HepG2 (cell line): ENCODE data around the gene CDNF. TPM values are rescaled to one million over a fixed set of nuclear protein-coding genes. Genes with fewer than 3 reads are reported as not detected.

Experiments used
- AHDC1 ChIP-seq: sonication (generic); formaldehyde crosslinking; IDR thresholded peaks from 2 replicates; pipeline ENCODE4 v1.5.1; 2020; ENCODE audit warnings: mild to moderate bottlenecking, missing genetic modification reagents, borderline replicate concordance
- ASH2L ChIP-seq: fragments of 300-600, 200-600 bp; sonication (generic); IDR thresholded peaks from 2 replicates; pipeline ENCODE4 v1.7.0; 2017; ENCODE audit warnings: low read depth, mild to moderate bottlenecking, moderate library complexity, mixed read lengths, low read length; ENCODE audit not compliant: insufficient read length
- ATF7 ChIP-seq, 2 experiments: fragments of 450-650 bp in 1 of 2; sonication (generic) in 1 of 2; formaldehyde crosslinking in 1 of 2; IDR thresholded peaks; 2 replicates each; pipeline versions ENCODE4 v1.4.0 to v1.6.1; 2016 to 2020; ENCODE audit warnings: antibody characterized with exemption in 1 of 2, mild to moderate bottlenecking in 1 of 2, missing genetic modification reagents in 1 of 2
- TBX2 ChIP-seq: sonication (generic); formaldehyde crosslinking; IDR thresholded peaks from 2 replicates; pipeline ENCODE4 v1.5.0; 2020; ENCODE audit warnings: missing genetic modification reagents, mild to moderate bottlenecking, borderline replicate concordance
- ZNF350 ChIP-seq: sonication (generic); formaldehyde crosslinking; IDR thresholded peaks from 2 replicates; pipeline ENCODE4 v1.4.0; 2020; ENCODE audit warnings: mild to moderate bottlenecking, low read depth, missing genetic modification reagents, borderline replicate concordance
- ZNF501 ChIP-seq: sonication (generic); formaldehyde crosslinking; IDR thresholded peaks from 2 replicates; pipeline ENCODE4 v1.5.1; 2020; ENCODE audit warnings: mild to moderate bottlenecking, moderate library complexity, missing genetic modification reagents
- ZNF740 ChIP-seq: sonication (generic); formaldehyde crosslinking; IDR thresholded peaks from 2 replicates; pipeline ENCODE4 v1.4.0; 2020; ENCODE audit warnings: missing genetic modification reagents
- polyA plus RNA-seq, 8 experiments: library from polyadenylated mRNA; depleted of rRNA in 3 of 8; stranded (reverse) in 7 of 8; unstranded in 1 of 8; fragments of >200 nt; fragmentation: Illumina TruSeq in 4 of 8; extraction: Trizol in 4 of 8; gene quantifications; 2 replicates each; pipeline versions ENCODE4 v1.2.1 to v1.2.3, GENCODE V29; 2011 to 2016; ENCODE audit warnings: low read depth in 4 of 8, missing spikeins in 1 of 8, mixed read lengths in 1 of 8; ENCODE audit not compliant: insufficient read depth in 1 of 8
- total RNA-seq, 5 experiments: library from RNA; depleted of rRNA; stranded (reverse); fragments of >200 nt; fragmentation: Illumina TruSeq; extraction: Trizol; gene quantifications; 2 replicates each; pipeline ENCODE4 v1.2.3, GENCODE V29; 2016; ENCODE audit warnings: low read depth in 1 of 5
- TF ChIP-seq, protein P1 (sequence below), 2 experiments: fragments of 450-650 bp in 1 of 2; sonication (generic) in 1 of 2; formaldehyde crosslinking in 1 of 2; IDR thresholded peaks; 2 replicates each; pipeline versions ENCODE4 v1.6.1 to v1.8.0; 2016 to 2022; ENCODE audit warnings: antibody characterized with exemption in 1 of 2, mild to moderate bottlenecking in 1 of 2, missing genetic modification reagents in 1 of 2
- TF ChIP-seq, protein P2 (sequence below): IDR thresholded peaks from 2 replicates; pipeline ENCODE4 v1.6.1; 2016; ENCODE audit warnings: missing compliant biosample characterization, missing genetic modification reagents, borderline replicate concordance

Gene CDNF
- total and polyA plus RNA-seq, 2 of the 13 experiments (the other 11 are each of a cell fraction or from before 2014, with no cell fraction given) = 0.29 to 0.33 TPM

- TF ChIP-seq, protein P1, sequence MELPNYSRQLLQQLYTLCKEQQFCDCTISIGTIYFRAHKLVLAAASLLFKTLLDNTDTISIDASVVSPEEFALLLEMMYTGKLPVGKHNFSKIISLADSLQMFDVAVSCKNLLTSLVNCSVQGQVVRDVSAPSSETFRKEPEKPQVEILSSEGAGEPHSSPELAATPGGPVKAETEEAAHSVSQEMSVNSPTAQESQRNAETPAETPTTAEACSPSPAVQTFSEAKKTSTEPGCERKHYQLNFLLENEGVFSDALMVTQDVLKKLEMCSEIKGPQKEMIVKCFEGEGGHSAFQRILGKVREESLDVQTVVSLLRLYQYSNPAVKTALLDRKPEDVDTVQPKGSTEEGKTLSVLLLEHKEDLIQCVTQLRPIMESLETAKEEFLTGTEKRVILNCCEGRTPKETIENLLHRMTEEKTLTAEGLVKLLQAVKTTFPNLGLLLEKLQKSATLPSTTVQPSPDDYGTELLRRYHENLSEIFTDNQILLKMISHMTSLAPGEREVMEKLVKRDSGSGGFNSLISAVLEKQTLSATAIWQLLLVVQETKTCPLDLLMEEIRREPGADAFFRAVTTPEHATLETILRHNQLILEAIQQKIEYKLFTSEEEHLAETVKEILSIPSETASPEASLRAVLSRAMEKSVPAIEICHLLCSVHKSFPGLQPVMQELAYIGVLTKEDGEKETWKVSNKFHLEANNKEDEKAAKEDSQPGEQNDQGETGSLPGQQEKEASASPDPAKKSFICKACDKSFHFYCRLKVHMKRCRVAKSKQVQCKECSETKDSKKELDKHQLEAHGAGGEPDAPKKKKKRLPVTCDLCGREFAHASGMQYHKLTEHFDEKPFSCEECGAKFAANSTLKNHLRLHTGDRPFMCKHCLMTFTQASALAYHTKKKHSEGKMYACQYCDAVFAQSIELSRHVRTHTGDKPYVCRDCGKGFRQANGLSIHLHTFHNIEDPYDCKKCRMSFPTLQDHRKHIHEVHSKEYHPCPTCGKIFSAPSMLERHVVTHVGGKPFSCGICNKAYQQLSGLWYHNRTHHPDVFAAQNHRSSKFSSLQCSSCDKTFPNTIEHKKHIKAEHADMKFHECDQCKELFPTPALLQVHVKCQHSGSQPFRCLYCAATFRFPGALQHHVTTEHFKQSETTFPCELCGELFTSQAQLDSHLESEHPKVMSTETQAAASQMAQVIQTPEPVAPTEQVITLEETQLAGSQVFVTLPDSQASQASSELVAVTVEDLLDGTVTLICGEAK (IDR thresholded peaks at IDR 0.05) = no peak
- TF ChIP-seq, protein P1 (CRISPR knock-in tag; IDR thresholded peaks at IDR 0.05) = 0 out of 2 replicates have a peak, but pooled peaks have one; percentile 37
- peak; percentile 12 for TF ChIP-seq ASH2L
- TF ChIP-seq AHDC1 (CRISPR knock-in tag) = 0 out of 2 replicates have a peak, but pooled peaks have one; percentile 16
- 0 out of 2 replicates have a peak, but pooled peaks have one; percentile 11 for TF ChIP-seq ZNF501 (CRISPR knock-in tag)
- 0 out of 2 replicates have a peak, but pooled peaks have one; percentile 26 for TF ChIP-seq ZNF740 (CRISPR knock-in tag)
- TF ChIP-seq ATF7 (IDR thresholded peaks at IDR 0.05) = peak; percentile 42; the same call in 1 of the 2 replicates
- TF ChIP-seq ATF7 (CRISPR knock-in tag; IDR thresholded peaks at IDR 0.05) = no peak
- 0 out of 2 replicates have a peak, but pooled peaks have one; percentile 48 for TF ChIP-seq ZNF350 (CRISPR knock-in tag)
- TF ChIP-seq, protein P2, sequence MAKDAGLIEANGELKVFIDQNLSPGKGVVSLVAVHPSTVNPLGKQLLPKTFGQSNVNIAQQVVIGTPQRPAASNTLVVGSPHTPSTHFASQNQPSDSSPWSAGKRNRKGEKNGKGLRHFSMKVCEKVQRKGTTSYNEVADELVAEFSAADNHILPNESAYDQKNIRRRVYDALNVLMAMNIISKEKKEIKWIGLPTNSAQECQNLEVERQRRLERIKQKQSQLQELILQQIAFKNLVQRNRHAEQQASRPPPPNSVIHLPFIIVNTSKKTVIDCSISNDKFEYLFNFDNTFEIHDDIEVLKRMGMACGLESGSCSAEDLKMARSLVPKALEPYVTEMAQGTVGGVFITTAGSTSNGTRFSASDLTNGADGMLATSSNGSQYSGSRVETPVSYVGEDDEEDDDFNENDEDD = no peak
- peak; percentile 55; the same call in 1 of the 2 replicates for TF ChIP-seq TBX2 (CRISPR knock-in tag)
These were observed 41.5 kb upstream of the CDNF start (continued) for GRCh38 chr10:14879124-14879927.
